ENCODE data around the gene FAM221A.
"Not testable (repeated sequence)": the region's sequence is repeated elsewhere in the genome, so short reads cannot be mapped to it uniquely, and the experiment has no call there.

FAM221A gene

GRCh38 chr7:23709081-23709750 lies 29.2 kb downstream of the FAM221A start:
- DNase-seq = no peak

- DNase-seq = no peak
These were observed 30.0 kb downstream of the FAM221A start, which contains the start of gene STK31 for GRCh38 chr7:23710000-23710399. Gene STK31, plus strand, starts transcription at chr7:23710219. Its CDS starts 67 bp downstream, at chr7:23710286.

GRCh38 chr7:23712368-23713284 lies 32.6 kb downstream of the FAM221A start:
- no peak for DNase-seq

- no peak for DNase-seq
These were observed 33.5 kb downstream of the FAM221A start for GRCh38 chr7:23713285-23714149.

- DNase-seq = no peak
These were observed 34.1 kb downstream of the FAM221A start for GRCh38 chr7:23714150-23714464.

GRCh38 chr7:23714579-23714978 lies 34.6 kb downstream of the FAM221A start:
- DNase-seq = no peak

GRCh38 chr7:23715099-23715498 lies 35.1 kb downstream of the FAM221A start:
- no peak for DNase-seq

- DNase-seq = no peak
These were observed 37.8 kb downstream of the FAM221A start for GRCh38 chr7:23717788-23718187.

GRCh38 chr7:23721456-23721855 lies 41.5 kb downstream of the FAM221A start:
- no peak for DNase-seq

GRCh38 chr7:23722587-23723216 lies 42.7 kb downstream of the FAM221A start:
- not testable (repeated sequence) for DNase-seq

- not testable (repeated sequence) for DNase-seq
These were observed 44.1 kb downstream of the FAM221A start for GRCh38 chr7:23724113-23724512.

- no peak for DNase-seq
These were observed 62.1 kb downstream of the FAM221A start for GRCh38 chr7:23742051-23742450.

- no peak for DNase-seq
These were observed 63.2 kb downstream of the FAM221A start for GRCh38 chr7:23743226-23743625.

GRCh38 chr7:23746629-23747028 lies 66.6 kb downstream of the FAM221A start:
- DNase-seq = no peak

GRCh38 chr7:23751852-23752251 lies 71.9 kb downstream of the FAM221A start:
- no peak for DNase-seq

All from effector CD8-positive, alpha-beta T cell (primary cell).